GM12874 (cell line): Measurements from ENCODE around the gene UMAD1.

Source experiments
- CTCF ChIP-seq: IDR thresholded peaks from 2 replicates; pipeline ENCODE4 v1.5.1; 2011; ENCODE audit warnings: low read depth, mild to moderate bottlenecking, control low read depth, low read length, moderate library complexity; ENCODE audit not compliant: insufficient read depth

The UMAD1 gene

GRCh38 chr7:7829667-7830066 is 189.1 kb downstream of the UMAD1 start:
- no peak for TF ChIP-seq CTCF

- no peak for TF ChIP-seq CTCF
These were observed 189.7 kb downstream of the UMAD1 start for GRCh38 chr7:7830122-7830878.

GRCh38 chr7:7832518-7832917 is 192.0 kb downstream of the UMAD1 start:
- no peak for TF ChIP-seq CTCF

GRCh38 chr7:7834761-7835160 is 194.2 kb downstream of the UMAD1 start:
- TF ChIP-seq CTCF: no peak

GRCh38 chr7:7841027-7841426 is 200.5 kb downstream of the UMAD1 start:
- no peak for TF ChIP-seq CTCF

GRCh38 chr7:7843240-7843639 is 202.7 kb downstream of the UMAD1 start:
- TF ChIP-seq CTCF: no peak

- TF ChIP-seq CTCF: no peak
These were observed 203.4 kb downstream of the UMAD1 start for GRCh38 chr7:7843972-7844371.
